ENCODE data around the gene KCNQ1.

The KCNQ1 gene

GRCh38 chr11:2677127-2677526 lies 232.3 kb downstream of the KCNQ1 start:
- no peak for DNase-seq (ENCODE audit: low read depth in 1 of 2, low spot score in 1 of 2)

- no peak for DNase-seq (ENCODE audit: low read depth in 1 of 2, low spot score in 1 of 2)
Measured at GRCh38 chr11:2678396-2678795, 233.6 kb downstream of the KCNQ1 start.

DNA sequence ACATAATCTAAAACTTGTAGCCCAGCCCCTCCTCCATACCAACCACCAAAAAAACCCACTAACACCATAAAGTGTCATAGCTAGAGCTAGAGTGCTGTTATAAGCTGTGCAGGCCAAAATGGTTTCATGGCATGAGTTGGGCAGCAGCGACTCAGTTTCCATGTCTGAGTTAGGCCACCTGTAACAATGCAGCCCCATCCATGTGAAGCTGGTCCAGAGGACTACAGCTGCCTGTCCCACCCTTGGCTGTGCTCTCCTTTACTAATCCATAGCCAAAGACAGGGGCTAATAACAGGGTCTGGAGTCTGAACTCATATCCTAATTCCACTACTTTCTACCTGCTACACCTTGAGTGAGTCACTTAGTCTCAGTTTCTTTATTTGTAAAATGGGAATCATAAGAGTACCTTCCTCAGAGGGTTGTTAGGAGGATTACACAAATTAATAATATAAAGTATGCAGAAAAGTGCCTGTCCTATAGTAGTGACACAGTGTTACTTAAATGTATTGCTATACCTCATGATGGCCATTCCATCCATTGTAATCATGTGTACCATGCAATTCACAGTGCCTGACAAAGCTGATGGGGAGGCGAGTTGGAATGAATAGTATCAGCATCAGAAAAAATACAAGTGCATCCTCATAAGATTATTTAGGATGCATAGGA lies 234.3 kb downstream of the KCNQ1 start:
- no peak for DNase-seq (ENCODE audit: low read depth in 1 of 2, low spot score in 1 of 2)

DNA sequence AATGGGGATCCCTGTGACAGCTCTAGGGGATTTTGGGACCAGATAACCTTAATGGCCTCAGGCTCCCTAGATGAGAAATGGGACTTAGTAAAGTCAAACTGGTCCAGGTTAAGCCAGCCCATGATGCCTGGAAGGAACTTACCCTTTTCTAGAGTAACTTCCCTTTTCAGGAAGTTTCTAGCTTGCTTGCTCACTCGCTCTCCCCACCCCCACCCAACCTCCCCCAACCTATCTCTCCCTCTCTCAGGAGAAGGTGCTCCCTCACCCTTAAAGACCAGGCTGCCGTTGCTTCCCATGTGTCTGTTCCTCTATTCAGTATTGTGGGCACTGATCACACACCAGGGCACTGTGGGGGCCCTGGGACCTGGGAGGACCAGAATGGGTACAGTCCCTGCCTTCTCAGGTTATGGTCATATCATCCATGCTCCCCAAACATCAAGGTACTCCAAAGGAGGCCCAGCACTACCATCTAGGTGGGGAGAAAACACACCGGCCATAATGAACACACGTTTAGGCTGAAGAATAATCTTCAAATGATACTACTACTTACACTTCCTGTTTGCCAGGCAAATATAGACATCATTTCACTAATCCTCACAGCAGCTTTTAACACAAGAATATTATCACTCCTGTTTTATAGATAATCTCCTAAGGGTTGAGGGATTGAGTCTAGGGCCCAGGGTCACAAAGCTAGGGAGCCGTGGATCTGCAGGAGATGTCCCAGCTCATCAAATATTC lies 236.8 kb downstream of the KCNQ1 start:
- DNase-seq (ENCODE audit: low read depth in 1 of 2, low spot score in 1 of 2) = no peak

DNA sequence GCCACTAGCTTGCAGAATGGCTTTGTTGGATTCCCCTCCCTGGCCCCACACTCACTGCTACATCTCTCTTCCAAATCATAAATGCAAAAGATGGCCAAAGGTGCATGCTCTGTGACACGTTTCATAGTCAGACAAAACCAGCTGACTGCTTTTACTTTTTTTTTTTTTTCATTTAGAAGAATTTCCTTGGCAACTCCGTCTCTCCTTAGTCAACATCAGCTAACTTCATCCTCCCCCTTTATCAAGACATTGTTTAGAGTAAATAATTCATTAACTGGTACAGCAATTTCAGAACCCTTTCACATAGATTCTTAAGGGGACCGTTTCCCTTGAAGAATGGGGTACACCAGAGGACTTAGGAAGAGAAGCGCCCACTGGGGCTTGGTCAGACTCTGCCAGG lies 239.0 kb downstream of the KCNQ1 start:
- DNase-seq (ENCODE audit: low read depth in 1 of 2, low spot score in 1 of 2) = no peak

DNA sequence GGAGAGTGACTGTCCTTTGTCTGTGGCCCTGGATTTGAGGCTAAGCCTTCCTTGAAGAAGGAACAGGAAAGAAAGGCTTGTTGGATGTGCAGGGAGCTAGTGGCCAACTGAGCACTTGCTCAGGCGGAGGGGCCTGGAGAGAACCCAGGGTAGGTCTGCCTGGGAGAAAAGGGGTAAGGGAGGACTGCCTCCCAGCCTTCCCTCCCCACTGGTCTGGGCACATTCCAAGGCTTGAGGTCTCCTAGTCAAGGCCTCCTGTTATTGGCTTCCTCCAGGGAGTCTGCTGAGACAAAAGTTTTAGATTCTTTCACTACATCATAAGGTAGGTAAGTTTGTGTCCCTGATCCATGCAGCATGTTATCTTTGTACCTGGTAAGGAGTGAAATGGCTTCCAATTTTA lies 239.8 kb downstream of the KCNQ1 start:
- DNase-seq (ENCODE audit: low read depth in 1 of 2, low spot score in 1 of 2) = no peak

GRCh38 chr11:2685051-2685450 lies 240.2 kb downstream of the KCNQ1 start:
- DNase-seq (ENCODE audit: low read depth in 1 of 2, low spot score in 1 of 2) = no peak

GRCh38 chr11:2685566-2686359 lies 241.0 kb downstream of the KCNQ1 start:
- DNase-seq (ENCODE audit: low read depth in 1 of 2, low spot score in 1 of 2) = no peak

- DNase-seq (ENCODE audit: low read depth in 1 of 2, low spot score in 1 of 2) = no peak
Measured at GRCh38 chr11:2686360-2687222, 241.8 kb downstream of the KCNQ1 start.

- no peak for DNase-seq (ENCODE audit: low read depth in 1 of 2, low spot score in 1 of 2)
Measured at GRCh38 chr11:2687223-2687530, 242.4 kb downstream of the KCNQ1 start.

- DNase-seq (ENCODE audit: low read depth in 1 of 2, low spot score in 1 of 2) = no peak
Measured at GRCh38 chr11:2687782-2688191, 243.0 kb downstream of the KCNQ1 start.

- DNase-seq (ENCODE audit: low read depth in 1 of 2, low spot score in 1 of 2) = no peak
Measured at GRCh38 chr11:2688381-2689231, 243.8 kb downstream of the KCNQ1 start.

DNA sequence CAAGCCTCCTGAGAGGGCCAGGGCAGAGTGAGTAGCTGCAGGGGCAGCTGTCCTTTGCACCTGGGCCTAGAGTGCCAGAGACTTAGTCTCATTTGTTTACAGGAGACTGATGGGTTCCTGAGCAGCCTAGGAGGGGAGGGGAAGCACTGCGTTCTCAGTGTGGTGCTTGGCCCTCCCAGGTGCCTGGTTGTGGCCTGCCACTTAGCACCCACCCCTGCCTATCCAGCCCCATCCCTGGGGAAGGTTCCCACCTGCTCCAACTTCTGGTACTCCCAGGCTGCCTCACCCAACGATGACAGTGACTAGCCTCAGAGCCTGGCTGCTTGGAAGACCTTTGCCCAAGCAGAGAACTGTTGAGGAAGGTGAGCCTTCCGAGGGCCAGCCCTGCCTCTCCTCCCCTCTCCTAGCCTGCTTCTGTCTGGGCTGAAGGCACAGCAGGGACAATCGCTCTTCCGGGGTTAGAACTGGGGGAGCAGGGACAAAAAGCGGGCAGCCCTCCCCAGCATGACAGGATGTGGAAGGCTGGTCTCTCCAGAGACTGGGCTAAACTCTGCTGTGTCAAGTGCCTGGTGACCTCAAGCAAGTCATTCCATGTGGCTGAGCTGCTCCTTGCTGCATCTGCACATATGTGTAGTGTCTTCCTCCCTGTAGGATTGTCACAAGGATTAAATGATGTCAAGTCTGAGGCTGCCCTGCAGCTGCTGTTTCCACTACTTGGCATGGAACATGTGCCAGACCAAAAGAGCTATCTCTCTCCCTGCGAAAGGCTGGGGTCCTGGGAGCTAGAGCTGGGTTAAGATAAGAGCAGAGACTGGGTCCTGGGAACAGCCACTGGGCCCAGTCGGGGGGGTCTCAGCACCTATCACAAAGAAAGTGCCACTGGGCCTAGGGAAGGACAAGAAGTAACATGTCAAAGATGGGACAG lies 245.1 kb downstream of the KCNQ1 start:
- no peak for DNase-seq (ENCODE audit: low read depth in 1 of 2, low spot score in 1 of 2)

- DNase-seq (ENCODE audit: low read depth in 1 of 2, low spot score in 1 of 2) = no peak
Measured at GRCh38 chr11:2690596-2691354, 246.0 kb downstream of the KCNQ1 start.

GRCh38 chr11:2691355-2691761 lies 246.6 kb downstream of the KCNQ1 start:
- no peak for DNase-seq (ENCODE audit: low read depth in 1 of 2, low spot score in 1 of 2)

GRCh38 chr11:2691991-2692875 lies 247.4 kb downstream of the KCNQ1 start:
- DNase-seq (ENCODE audit: low read depth in 1 of 2, low spot score in 1 of 2) = no peak
